Mesodermal cell (in vitro differentiated cells): Measurements from ENCODE around the gene ERBB3.
"Not testable (repeated sequence)": the region's sequence is repeated elsewhere in the genome, so short reads cannot be mapped to it uniquely, and the experiment has no call there.

Source experiments
- H3K27ac ChIP-seq: 2 replicates; pipeline ENCODE4 v1.7.0; 2013; ENCODE audit warnings: mild to moderate bottlenecking, low read depth, low read length, moderate library complexity; ENCODE audit not compliant: severe bottlenecking
- H3K36me3 ChIP-seq: 2 replicates; pipeline ENCODE4 v1.7.1; 2013; ENCODE audit warnings: mild to moderate bottlenecking, low read length, moderate library complexity; ENCODE audit not compliant: control insufficient read depth, insufficient read depth
- H3K4me1 ChIP-seq: one replicate; pipeline ENCODE4 v1.7.1; 2013; ENCODE audit warnings: mild to moderate bottlenecking, low read length; ENCODE audit not compliant: insufficient read depth, control insufficient read depth, poor library complexity, severe bottlenecking
- H3K4me3 ChIP-seq: 2 replicates; pipeline ENCODE4 v1.7.0; 2013; ENCODE audit warnings: low read length, control low read depth, mild to moderate bottlenecking; ENCODE audit not compliant: insufficient read depth, poor library complexity, severe bottlenecking; ENCODE audit errors: extremely low read depth
- H3K9me3 ChIP-seq: 2 replicates; pipeline ENCODE4 v1.7.1; 2013; ENCODE audit warnings: mild to moderate bottlenecking, low read length, moderate library complexity; ENCODE audit not compliant: control insufficient read depth
- whole genome bisulfite sequencing, 2 experiments: methylation state at CpG; one replicate each; pipeline ENCODE4 v1.1.5; 2013; ENCODE audit warnings: missing lambda C conversion rate in 2 of 2; ENCODE audit not compliant: insufficient coverage in 2 of 2; 5-methylcytosine and 5-hydroxymethylcytosine counted together

ERBB3 gene

DNA sequence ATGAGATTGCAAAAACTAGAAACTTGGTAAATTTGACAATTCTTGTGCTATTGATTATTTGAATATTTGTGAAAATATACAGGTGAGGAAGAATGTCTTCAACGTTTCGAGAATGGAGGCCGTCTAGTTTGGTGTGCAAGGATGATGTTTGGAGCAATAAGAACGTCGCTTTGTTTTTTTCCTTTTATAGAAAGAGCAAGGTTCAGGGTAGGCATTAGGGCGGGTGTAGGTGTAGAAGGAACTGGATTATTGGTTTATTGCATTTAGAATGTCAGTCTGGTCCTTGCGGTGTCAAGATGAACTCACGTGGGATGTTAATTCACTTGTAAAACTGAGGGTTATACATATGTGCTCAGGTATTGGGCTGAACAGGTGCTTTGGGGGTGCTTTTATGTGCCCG lies 37.1 kb upstream of the ERBB3 start:
- 41 to 56% methylated on average over 8 to 9 of the region's 9 CpGs for WGBS, 2 experiments
- Histone ChIP-seq H3K4me3 (peak overlapping the region; percentile 94), H3K4me1 (peaks cover 8% of the 10 kb centered on the region), H3K27ac (no peak overlapping the region), H3K9me3 (no peaks in the 10 kb centered on the region), H3K36me3 (peaks cover 37% of the 10 kb centered on the region)

DNA sequence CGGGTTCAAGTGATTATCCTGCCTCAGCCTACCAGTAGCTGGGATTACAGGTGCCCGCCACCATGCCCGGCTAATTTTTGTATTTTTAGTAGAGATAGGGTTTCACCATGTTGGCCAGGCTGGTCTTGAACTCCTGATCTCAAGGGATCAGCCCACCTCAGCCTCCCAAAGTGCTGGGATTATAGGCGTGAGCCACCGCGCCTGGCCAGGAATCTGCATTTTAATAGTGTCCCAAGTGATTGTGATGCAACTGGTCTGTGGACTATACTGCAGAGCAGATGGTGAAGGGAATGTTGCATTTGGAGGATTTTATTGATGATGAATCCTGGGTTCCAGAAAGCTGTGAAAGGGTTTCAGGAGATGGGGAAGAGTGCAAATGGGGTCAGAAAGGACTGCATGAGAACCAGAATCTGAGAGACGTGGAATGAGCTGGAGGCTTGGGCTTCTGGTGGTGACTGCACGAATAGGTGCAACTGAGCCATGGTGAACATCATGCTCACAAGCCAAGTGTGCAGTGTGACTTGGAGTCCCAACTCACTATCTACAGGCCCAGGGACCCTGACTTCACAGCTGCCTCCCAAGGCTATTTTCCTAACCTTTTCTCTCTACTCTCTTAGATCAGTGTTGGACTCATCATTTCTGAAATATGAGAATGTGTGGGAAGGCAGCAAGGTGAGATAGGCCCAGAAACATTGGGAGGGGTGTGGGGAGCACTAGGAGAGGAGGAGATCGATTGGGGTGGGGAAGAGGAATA lies 33.8 kb upstream of the ERBB3 start:
- WGBS, 2 experiments = 83 to 84% methylated on average over 6 to 7 of the region's 9 CpGs
- H3K9me3 ChIP-seq = no peaks in the 10 kb centered on the region
- no peak overlapping the region for H3K4me3 ChIP-seq
- H3K36me3 ChIP-seq = peaks cover 37% of the 10 kb centered on the region
- peak overlapping the region; percentile 49 for H3K27ac ChIP-seq
- H3K4me1 ChIP-seq = peaks cover 6% of the 10 kb centered on the region

DNA sequence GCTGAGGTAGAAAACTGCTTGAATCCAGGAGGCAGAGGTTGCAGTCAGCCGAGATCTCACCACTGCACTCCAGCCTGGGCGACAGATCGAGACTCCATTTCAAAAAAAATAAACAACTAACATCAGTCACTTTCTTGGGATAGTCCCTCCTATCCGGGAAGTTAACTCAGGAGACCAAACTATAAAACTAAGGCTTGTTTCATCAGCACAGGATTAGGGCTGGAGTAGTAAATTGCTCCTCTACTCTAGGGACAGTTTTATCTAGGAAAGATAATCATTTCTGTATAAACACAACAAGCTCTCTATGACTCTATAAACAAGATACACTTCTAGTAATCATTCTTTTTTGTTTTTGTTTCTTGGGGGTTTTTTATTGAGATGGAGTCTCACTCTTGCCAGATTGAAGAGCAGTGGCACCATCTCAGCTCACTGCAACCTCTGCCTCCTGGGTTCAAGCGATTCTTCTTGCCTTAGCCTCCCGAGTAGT lies 26.5 kb upstream of the ERBB3 start:
- 93 to 98% methylated on average over 5 to 6 of the region's 6 CpGs for WGBS, 2 experiments

DNA sequence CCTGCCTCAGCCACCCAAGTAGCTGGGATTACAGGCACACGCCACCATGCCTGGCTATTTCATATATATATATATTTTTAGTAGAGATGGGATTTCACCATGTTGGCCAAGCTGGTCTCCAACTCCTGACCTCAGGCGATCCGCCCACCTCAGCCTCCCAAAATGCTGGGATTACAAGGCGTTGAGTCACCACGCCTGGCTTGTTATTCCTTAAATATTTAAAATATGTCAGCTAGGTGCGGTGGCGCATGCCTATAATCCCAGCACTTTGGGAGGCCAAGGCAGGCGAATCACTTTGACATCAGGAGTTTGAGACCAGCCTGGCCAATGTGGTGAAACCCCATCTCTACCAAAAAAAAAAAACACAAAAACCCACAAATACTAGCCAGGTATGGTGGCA lies 20.0 kb upstream of the ERBB3 start:
- not testable (repeated sequence) for H3K27ac ChIP-seq, H3K9me3 ChIP-seq, H3K4me3 ChIP-seq, H3K4me1 ChIP-seq, H3K36me3 ChIP-seq
- 67% methylated on average over 3 to 6 of the region's 8 CpGs for WGBS, 2 experiments

More for the DNA sequence above, 26.5 kb upstream of the ERBB3 start:
- Histone ChIP-seq H3K4me3 (no peak overlapping the region), H3K9me3 (no peaks in the 10 kb centered on the region), H3K4me1 (no peaks in the 10 kb centered on the region), H3K36me3 (no peaks in the 10 kb centered on the region), H3K27ac (no peak overlapping the region)

DNA sequence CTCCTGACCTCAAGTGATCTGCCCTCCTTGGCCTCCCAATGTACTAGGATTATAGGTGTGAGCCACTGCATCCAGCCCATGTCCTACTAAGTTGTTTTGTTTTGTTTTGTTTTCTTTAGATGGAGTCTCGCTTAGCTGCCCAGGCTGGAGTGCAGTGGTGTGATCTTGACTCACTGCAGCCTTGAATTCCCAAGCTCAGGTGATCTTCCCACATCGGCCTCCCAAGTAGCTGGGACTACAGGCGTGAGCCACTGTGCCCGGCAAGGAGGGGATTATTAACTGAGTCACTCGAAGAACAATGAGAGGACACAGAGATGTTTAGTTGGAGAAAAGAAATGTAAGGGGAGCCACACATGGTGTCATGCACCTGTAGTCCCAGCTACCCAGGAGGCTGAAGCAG lies 18.0 kb upstream of the ERBB3 start:
- H3K36me3 ChIP-seq = no peaks in the 10 kb centered on the region
- WGBS, 2 experiments = 67 to 89% methylated on average over 3 of the region's 5 CpGs
- H3K4me3 ChIP-seq = no peak overlapping the region
- no peaks in the 10 kb centered on the region for H3K4me1 ChIP-seq
- no peaks in the 10 kb centered on the region for H3K9me3 ChIP-seq
- no peak overlapping the region for H3K27ac ChIP-seq

DNA sequence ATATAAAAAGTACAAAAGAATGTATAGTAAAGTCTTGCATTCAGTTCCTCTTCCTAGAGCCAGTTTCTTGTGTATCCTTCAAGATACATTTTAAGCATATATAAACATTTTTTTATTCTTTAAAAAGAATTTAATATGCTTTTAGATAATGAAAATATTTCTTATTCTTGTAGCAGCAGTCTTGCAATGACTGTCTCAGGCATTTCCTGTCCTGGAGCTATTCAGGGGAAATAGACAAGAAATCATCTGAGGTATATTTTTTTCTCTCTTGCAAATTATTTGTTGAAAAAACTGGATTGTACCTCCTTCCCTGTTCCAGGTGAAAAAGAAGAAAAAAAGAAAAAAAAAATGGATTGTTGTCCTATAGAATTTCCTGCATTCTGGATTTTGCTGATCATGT lies 17.0 kb upstream of the ERBB3 start:
- no peaks in the 10 kb centered on the region for H3K36me3 ChIP-seq
- no peaks in the 10 kb centered on the region for H3K9me3 ChIP-seq
- H3K27ac ChIP-seq = no peak overlapping the region
- no peak overlapping the region for H3K4me3 ChIP-seq
- no peaks in the 10 kb centered on the region for H3K4me1 ChIP-seq

DNA sequence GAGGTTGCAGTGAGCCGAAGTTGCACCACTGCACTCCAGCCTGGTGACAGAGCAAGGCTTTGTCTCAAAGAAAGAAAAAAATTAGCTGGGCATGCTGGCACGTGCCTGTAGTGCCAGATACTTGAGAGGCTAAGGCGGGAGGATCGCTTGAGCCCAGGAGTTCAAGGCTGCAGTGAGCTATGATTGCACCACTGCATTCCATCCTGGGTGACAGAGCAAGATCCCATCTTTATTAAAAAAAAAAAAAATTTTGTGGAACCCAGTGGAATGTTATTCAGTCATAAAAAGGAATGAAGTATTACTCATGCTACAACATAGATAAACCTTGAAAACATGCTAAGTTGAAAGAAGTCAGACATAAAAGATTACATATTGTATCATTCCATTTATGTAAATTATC lies 8.3 kb upstream of the ERBB3 start:
- H3K4me1 ChIP-seq = no peaks in the 10 kb centered on the region
- H3K9me3 ChIP-seq = no peaks in the 10 kb centered on the region
- no peaks in the 10 kb centered on the region for H3K36me3 ChIP-seq
- no peak overlapping the region for H3K4me3 ChIP-seq
- 69 to 90% methylated on average over 3 to 4 of the region's 4 CpGs for WGBS, 2 experiments
- no peak overlapping the region for H3K27ac ChIP-seq

DNA sequence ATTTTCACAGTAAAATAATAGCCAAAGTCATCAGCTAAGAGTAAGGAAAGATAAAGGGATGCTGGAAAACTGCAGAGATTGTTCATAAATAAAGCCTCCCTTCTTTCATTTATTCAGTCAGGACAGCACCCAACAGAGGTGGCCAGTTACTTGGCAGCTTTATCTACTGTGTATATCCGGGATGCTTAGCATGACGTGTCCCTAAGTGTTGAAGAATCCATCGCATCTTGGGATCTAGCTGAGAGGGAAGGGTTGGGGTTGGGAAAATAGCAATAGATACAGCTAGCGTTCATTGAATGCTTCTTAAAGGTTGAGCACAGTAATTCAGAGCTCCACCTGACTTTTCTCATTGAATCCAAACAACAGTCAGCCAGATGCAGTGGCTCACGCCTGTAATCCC lies 5.6 kb upstream of the ERBB3 start:
- Histone ChIP-seq H3K9me3 (no peaks in the 10 kb centered on the region), H3K4me3 (no peak overlapping the region), H3K4me1 (no peaks in the 10 kb centered on the region), H3K36me3 (no peaks in the 10 kb centered on the region), H3K27ac (no peak overlapping the region)
- WGBS, 2 experiments = 88 to 100% methylated on average over 2 to 5 of the region's 5 CpGs

DNA sequence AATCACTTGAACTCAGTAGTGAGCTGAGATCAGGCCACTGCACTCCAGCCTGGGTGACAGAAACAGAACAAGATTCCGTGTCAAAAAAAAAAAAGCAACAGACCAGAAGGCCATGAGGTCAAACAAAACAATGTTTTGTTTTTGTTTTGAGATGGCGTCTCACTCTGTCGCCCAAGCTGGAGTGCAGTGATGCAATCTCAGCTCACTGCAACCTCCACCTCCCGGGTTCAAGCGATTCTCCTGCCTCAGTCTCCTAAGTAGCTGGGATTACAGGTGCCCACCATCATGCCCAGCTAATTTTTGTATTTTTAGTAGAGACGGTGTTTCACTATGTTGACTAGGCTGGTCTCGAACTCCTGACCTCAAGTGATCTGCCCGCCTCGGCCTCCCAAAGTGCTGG lies 2.0 kb upstream of the ERBB3 start:
- H3K4me3 ChIP-seq, H3K27ac ChIP-seq, H3K36me3 ChIP-seq, H3K9me3 ChIP-seq: not testable (repeated sequence)
- H3K4me1 ChIP-seq = peaks cover 15% of the 10 kb centered on the region
- WGBS, 2 experiments = 83 to 95% methylated on average over 5 to 7 of the region's 9 CpGs

DNA sequence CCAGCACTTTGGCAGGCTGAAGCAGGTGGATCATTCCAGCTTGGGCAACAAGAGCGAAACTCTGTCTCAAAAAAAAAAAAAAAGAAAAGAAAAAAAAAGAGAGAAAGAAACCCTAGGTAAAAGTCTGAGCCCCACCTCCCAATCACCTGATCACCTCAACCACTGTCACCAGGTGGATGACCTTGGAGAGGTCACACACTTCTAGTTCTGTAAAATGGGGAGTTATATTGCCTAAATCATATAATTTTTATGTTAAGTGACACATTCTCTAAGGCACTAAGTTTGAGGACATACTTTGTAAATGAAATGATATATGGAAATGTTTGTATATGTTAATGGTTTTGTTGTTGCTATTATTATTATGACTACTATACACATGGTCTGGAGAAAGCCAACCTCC lies 1.5 kb upstream of the ERBB3 start:
- H3K9me3 ChIP-seq = no peaks in the 10 kb centered on the region
- no peaks in the 10 kb centered on the region for H3K36me3 ChIP-seq
- WGBS, 2 experiments = no CpG with 5 or more reads among the region's 1 CpG
- no peak overlapping the region for H3K27ac ChIP-seq
- no peak overlapping the region for H3K4me3 ChIP-seq
- H3K4me1 ChIP-seq = peaks cover 17% of the 10 kb centered on the region

DNA sequence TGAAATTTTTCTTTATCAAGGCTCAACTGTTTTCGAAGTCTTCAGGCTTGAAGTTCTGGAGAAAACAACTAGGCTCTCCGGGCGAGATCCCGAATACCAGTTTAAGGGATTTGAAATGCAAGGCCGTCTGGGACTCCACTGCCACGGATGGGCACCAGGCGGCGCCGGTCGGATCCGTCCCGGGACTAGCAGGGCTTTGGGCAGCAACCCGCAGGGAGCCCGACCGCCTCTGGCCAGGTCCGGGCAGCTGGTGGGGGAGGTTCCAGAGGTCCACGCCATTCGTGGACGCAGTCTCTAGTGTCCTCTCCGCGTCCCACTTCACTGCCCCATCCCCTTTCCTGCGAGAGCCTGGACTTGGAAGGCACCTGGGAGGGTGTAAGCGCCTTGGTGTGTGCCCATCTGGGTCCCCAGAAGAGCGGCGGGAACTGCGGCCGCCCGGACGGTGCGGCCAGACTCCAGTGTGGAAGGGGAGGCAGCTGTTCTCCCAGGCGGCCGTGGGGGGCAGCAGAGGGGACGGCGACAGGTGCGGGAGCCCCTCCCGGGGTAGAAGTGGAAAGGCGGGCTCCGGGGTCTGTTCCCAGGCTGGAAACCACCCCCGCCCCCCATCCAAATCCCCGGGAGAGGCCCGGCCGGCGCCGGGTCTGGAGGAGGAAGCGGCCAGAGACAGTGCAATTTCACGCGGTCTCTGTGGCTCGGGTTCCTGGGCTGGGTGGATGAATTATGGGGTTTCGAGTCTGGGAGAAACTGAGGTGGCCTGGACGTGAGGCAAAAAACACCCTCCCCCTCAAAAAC lies 838 bp upstream of the ERBB3 start:
- Histone ChIP-seq H3K4me1 (peaks cover 17% of the 10 kb centered on the region), H3K9me3 (no peaks in the 10 kb centered on the region), H3K4me3 (peak overlapping the region; percentile 58), H3K27ac (peak overlapping the region; percentile 53), H3K36me3 (no peaks in the 10 kb centered on the region)
- WGBS, 2 experiments = 2 to 3% methylated on average over 24 to 30 of the region's 50 CpGs
